Measurements from ENCODE around the gene OVOL1.
"Not testable (repeated sequence)": the region's sequence is repeated elsewhere in the genome, so short reads cannot be mapped to it uniquely, and the experiment has no call there.

Gene OVOL1

GRCh38 chr11:65767406-65767805 is 19.5 kb upstream of the OVOL1 start:
- TF ChIP-seq, protein P1, sequence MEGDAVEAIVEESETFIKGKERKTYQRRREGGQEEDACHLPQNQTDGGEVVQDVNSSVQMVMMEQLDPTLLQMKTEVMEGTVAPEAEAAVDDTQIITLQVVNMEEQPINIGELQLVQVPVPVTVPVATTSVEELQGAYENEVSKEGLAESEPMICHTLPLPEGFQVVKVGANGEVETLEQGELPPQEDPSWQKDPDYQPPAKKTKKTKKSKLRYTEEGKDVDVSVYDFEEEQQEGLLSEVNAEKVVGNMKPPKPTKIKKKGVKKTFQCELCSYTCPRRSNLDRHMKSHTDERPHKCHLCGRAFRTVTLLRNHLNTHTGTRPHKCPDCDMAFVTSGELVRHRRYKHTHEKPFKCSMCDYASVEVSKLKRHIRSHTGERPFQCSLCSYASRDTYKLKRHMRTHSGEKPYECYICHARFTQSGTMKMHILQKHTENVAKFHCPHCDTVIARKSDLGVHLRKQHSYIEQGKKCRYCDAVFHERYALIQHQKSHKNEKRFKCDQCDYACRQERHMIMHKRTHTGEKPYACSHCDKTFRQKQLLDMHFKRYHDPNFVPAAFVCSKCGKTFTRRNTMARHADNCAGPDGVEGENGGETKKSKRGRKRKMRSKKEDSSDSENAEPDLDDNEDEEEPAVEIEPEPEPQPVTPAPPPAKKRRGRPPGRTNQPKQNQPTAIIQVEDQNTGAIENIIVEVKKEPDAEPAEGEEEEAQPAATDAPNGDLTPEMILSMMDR (IDR thresholded peaks at IDR 0.05): no peak
- H3K4me1 ChIP-seq: peaks cover 0 to 6% (median 2%) of the 10 kb centered on the region in 4 donors
- no peaks in the 10 kb centered on the region for H3K27me3 ChIP-seq
- intact Hi-C loops (cut with DNase I; ENCODE audit: low total_unique reads): no loop called here
- no peak for DNase-seq
- H3K4me3 ChIP-seq: no peak overlapping the region
- H3K36me3 ChIP-seq: no peaks in the 10 kb centered on the region
- no peaks in the 10 kb centered on the region for H3K9me3 ChIP-seq
- H3K27ac ChIP-seq: no peak overlapping the region

- H3K27me3 ChIP-seq; intact Hi-C loops (cut with DNase I; ENCODE audit: low total_unique reads); DNase-seq; H3K4me1 ChIP-seq; H3K27ac ChIP-seq; H3K9me3 ChIP-seq; H3K4me3 ChIP-seq; H3K36me3 ChIP-seq: not testable (repeated sequence)
Measured at GRCh38 chr11:65767806-65768205, 19.1 kb upstream of the OVOL1 start.

DNA sequence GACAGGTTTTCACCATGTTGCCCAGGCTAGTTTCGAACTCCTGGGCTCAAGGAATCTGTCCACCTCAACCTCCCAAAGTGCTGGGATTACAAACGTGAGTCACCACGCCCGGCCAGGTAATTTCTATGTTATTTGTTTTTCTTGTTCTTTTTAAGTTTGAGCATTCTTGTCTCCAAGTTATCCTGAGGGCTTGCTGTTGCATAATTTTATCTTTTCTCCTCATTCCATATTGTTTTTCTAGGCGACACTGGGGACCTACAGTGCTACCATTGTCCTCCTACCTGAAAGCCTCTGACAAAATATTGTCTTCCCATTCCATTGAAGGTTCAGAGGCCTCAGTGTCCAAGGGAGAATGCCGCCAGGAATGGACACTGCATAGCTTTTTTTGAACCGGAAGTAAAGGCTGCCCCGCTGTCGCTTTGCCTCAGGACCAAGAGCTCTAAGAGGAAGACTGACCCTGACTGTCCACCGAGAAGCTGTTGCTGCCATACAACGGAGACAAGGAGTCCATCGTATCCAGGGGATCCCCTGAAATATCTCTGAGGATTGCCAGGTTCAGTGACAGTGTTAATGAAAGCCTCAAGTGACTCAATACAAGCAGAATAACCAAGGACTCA is 15.8 kb upstream of the OVOL1 start:
- no peak overlapping the region for H3K4me3 ChIP-seq
- H3K9me3 ChIP-seq: no peaks in the 10 kb centered on the region
- H3K36me3 ChIP-seq: peaks cover 0 to 7% (median 0%) of the 10 kb centered on the region in 3 donors
- DNase-seq: no peak
- TF ChIP-seq, protein P1 (IDR thresholded peaks at IDR 0.05): no peak
- intact Hi-C loops (cut with DNase I; ENCODE audit: low total_unique reads): no loop called here
- no peak overlapping the region for H3K27ac ChIP-seq
- H3K4me1 ChIP-seq: peaks cover 0 to 6% (median 2%) of the 10 kb centered on the region in 4 donors
- no peaks in the 10 kb centered on the region for H3K27me3 ChIP-seq

- Histone ChIP-seq H3K27ac (no peak overlapping the region), H3K9me3 (no peaks in the 10 kb centered on the region), H3K4me3 (no peak overlapping the region), H3K27me3 (no peaks in the 10 kb centered on the region), H3K36me3 (peaks cover 0 to 13% (median 0%) of the 10 kb centered on the region in 3 donors), H3K4me1 (peaks cover 0 to 6% (median 2%) of the 10 kb centered on the region in 4 donors)
- intact Hi-C loops (cut with DNase I; ENCODE audit: low total_unique reads): no loop called here
- TF ChIP-seq, protein P1 (IDR thresholded peaks at IDR 0.05): no peak
- no peak for DNase-seq
Measured at GRCh38 chr11:65771589-65772112, 15.2 kb upstream of the OVOL1 start.

- intact Hi-C loops (cut with DNase I; ENCODE audit: low total_unique reads): no loop called here
- peaks cover 0 to 16% (median 6%) of the 10 kb centered on the region in 4 donors for H3K4me1 ChIP-seq
- TF ChIP-seq, protein P1 (IDR thresholded peaks at IDR 0.05): no peak
- H3K4me3 ChIP-seq: no peak overlapping the region
- H3K27ac ChIP-seq: no peak overlapping the region
- DNase-seq: no peak
- H3K36me3 ChIP-seq: peaks cover 9 to 36% (median 20%) of the 10 kb centered on the region in 3 donors
- H3K9me3 ChIP-seq: no peaks in the 10 kb centered on the region
- no peaks in the 10 kb centered on the region for H3K27me3 ChIP-seq
Measured at GRCh38 chr11:65773784-65774411, 13.0 kb upstream of the OVOL1 start.

All from tibial artery (tissue), 4 donors.